WTC11 (cell line): ENCODE data around the gene RBMS1. TPM values are rescaled to one million over a fixed set of nuclear protein-coding genes. Genes with fewer than 3 reads are reported as not detected.
A peak's percentile ranks its signal among the peaks of the same experiment; 100 is the strongest.

ENCODE experiments used
- ATAC-seq: fragments of 200-7000 bp; cut with Tn5 transposase; 2 replicates; pipeline ENCODE4 v1.10.0; 2021; ENCODE audit warnings: mild to moderate bottlenecking, moderate library complexity
- CTCF ChIA-PET: fragments of 300-600 bp; sonication (Branson Sonifier 250); formaldehyde crosslinking; loops from one replicate; lab custom pipeline; 2021; ENCODE audit warnings: antibody characterized with exemption; lab: Charles Lee
- POLR2A ChIA-PET: fragments of 350-600 bp; sonication (Branson Sonifier 250); formaldehyde crosslinking; loops from one replicate; lab custom pipeline; 2021; ENCODE audit warnings: antibody characterized with exemption; lab: Charles Lee
- DNase-seq: peaks from one replicate; pipeline ENCODE4 v3.0.0; 2021; ENCODE audit warnings: low spot score
- H3K27ac Mint-ChIP-seq: 2 replicates; pipeline ENCODE4 v1.8.0; 2021; ENCODE audit warnings: mixed read lengths
- H3K27me3 Mint-ChIP-seq: 2 replicates; pipeline ENCODE4 v1.8.0; 2021; ENCODE audit warnings: low read depth, mild to moderate bottlenecking, moderate library complexity, mixed read lengths
- H3K36me3 Mint-ChIP-seq: 2 replicates; pipeline ENCODE4 v1.8.0; 2021; ENCODE audit warnings: mixed read lengths
- H3K4me1 Mint-ChIP-seq: 2 replicates; pipeline ENCODE4 v1.8.0; 2022; ENCODE audit warnings: mixed read lengths
- H3K4me3 Mint-ChIP-seq: 2 replicates; pipeline ENCODE4 v1.8.0; 2021; ENCODE audit warnings: mild to moderate bottlenecking, moderate library complexity, mixed read lengths
- H3K9me3 Mint-ChIP-seq: 2 replicates; pipeline ENCODE4 v1.8.0; 2021; ENCODE audit warnings: mixed read lengths
- ATF1 ChIP-seq: sonication (generic); formaldehyde crosslinking; IDR thresholded peaks from 2 replicates; pipeline ENCODE4 v1.8.1; 2023; ENCODE audit warnings: mild to moderate bottlenecking, moderate library complexity, missing genetic modification reagents
- CREM ChIP-seq: sonication (generic); formaldehyde crosslinking; IDR thresholded peaks from 2 replicates; pipeline ENCODE4 v1.8.1; 2022; ENCODE audit warnings: mild to moderate bottlenecking, missing genetic modification reagents, moderate library complexity
- ETV6 ChIP-seq: sonication (generic); formaldehyde crosslinking; IDR thresholded peaks from 2 replicates; pipeline ENCODE4 v1.8.1; 2022; ENCODE audit warnings: mild to moderate bottlenecking, missing genetic modification reagents
- FOXJ3 ChIP-seq: sonication (generic); formaldehyde crosslinking; IDR thresholded peaks from 2 replicates; pipeline ENCODE4 v1.9.0; 2021; ENCODE audit warnings: missing genetic modification reagents, mild to moderate bottlenecking, borderline replicate concordance
- GABPB1 ChIP-seq: sonication (generic); formaldehyde crosslinking; IDR thresholded peaks from 2 replicates; pipeline ENCODE4 v1.8.1; 2023; ENCODE audit warnings: mild to moderate bottlenecking, missing genetic modification reagents
- JAZF1 ChIP-seq: fragments of 250-450 bp; sonication (Bioruptor Pico); IDR thresholded peaks from 2 replicates; pipeline ENCODE4 v1.9.0; 2021; ENCODE audit warnings: moderate library complexity, mild to moderate bottlenecking, inconsistent platforms
- RORB ChIP-seq: fragments of 250-450 bp; sonication (Bioruptor Pico); IDR thresholded peaks from 2 replicates; pipeline ENCODE4 v1.9.0; 2021; ENCODE audit warnings: mild to moderate bottlenecking
- TEAD1 ChIP-seq: sonication (generic); formaldehyde crosslinking; IDR thresholded peaks from 2 replicates; pipeline ENCODE4 v1.8.0; 2022; ENCODE audit warnings: mild to moderate bottlenecking, missing genetic modification reagents
- ZNF219 ChIP-seq: sonication (generic); formaldehyde crosslinking; IDR thresholded peaks from 2 replicates; pipeline ENCODE4 v1.8.0; 2023; ENCODE audit warnings: missing genetic modification reagents, mild to moderate bottlenecking, borderline replicate concordance
- ZNF232 ChIP-seq: sonication (generic); formaldehyde crosslinking; IDR thresholded peaks from 2 replicates; pipeline ENCODE4 v1.8.0; 2022; ENCODE audit warnings: mild to moderate bottlenecking, missing genetic modification reagents
- ZNF317 ChIP-seq: sonication (generic); formaldehyde crosslinking; IDR thresholded peaks from 2 replicates; pipeline ENCODE4 v1.8.1; 2023; ENCODE audit warnings: low read depth, mild to moderate bottlenecking, moderate library complexity, missing genetic modification reagents, borderline replicate concordance
- total RNA-seq: library from RNA; stranded (reverse); gene quantifications from 3 replicates; pipeline ENCODE4 v1.2.3, GENCODE V29; 2021
- TF ChIP-seq, protein P1 (sequence below): sonication (generic); formaldehyde crosslinking; conservative IDR thresholded peaks from 2 replicates; pipeline ENCODE4 v1.8.1; 2022; ENCODE audit warnings: mild to moderate bottlenecking, missing genetic modification reagents
- TF ChIP-seq, protein P2 (sequence below): fragments of 250-450 bp; sonication (Bioruptor Pico); IDR thresholded peaks from 2 replicates; pipeline ENCODE4 v1.9.0; 2021; ENCODE audit warnings: moderate library complexity, mild to moderate bottlenecking, inconsistent platforms, borderline replicate concordance
- TF ChIP-seq, protein P3 (sequence below): sonication (generic); formaldehyde crosslinking; IDR thresholded peaks from 2 replicates; pipeline ENCODE4 v1.8.1; 2022; ENCODE audit warnings: mild to moderate bottlenecking, missing genetic modification reagents, moderate library complexity, borderline replicate concordance
- TF ChIP-seq, protein P4 (sequence below): sonication (generic); formaldehyde crosslinking; IDR thresholded peaks from 2 replicates; pipeline ENCODE4 v1.8.0; 2022; ENCODE audit warnings: mild to moderate bottlenecking, missing genetic modification reagents
- TF ChIP-seq, protein P5 (sequence below): sonication (generic); formaldehyde crosslinking; IDR thresholded peaks from 2 replicates; pipeline ENCODE4 v1.8.1; 2023; ENCODE audit warnings: mild to moderate bottlenecking, missing genetic modification reagents, borderline replicate concordance
- TF ChIP-seq, protein P6 (sequence below): fragments of 250-450 bp; sonication (Bioruptor Pico); IDR thresholded peaks from 2 replicates; pipeline ENCODE4 v1.8.0; 2021; ENCODE audit warnings: mild to moderate bottlenecking

The RBMS1 gene
- total RNA-seq, 1 experiment from 2014 or later: 56.3 TPM

DNA sequence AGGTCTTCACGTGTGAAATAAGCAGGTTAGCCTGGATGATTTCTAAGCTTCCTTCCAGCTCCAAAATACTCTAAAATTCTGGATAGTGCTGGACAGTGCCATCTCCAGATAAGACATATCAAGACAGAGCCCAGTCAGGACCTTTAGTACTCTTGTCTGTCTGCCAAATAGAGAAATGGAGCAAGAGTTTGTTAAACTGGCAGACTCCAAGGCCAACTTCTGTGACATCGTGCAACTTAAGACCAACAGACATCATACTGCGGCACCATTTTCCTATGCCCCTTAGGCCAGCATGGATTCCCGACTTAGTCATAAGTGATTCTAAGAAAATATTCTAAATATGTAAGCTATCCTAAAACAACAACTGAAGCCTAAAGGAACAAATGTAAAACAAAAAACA, 118.6 kb downstream of the RBMS1 start (continued):
- TF ChIP-seq, protein P1, sequence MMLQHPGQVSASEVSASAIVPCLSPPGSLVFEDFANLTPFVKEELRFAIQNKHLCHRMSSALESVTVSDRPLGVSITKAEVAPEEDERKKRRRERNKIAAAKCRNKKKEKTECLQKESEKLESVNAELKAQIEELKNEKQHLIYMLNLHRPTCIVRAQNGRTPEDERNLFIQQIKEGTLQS (CRISPR knock-in tag): no peak
- TF ChIP-seq ZNF232: no peak
- TF ChIP-seq RORB: no peak
- no peak for TF ChIP-seq ZNF219 (CRISPR knock-in tag)
- TF ChIP-seq, protein P2, sequence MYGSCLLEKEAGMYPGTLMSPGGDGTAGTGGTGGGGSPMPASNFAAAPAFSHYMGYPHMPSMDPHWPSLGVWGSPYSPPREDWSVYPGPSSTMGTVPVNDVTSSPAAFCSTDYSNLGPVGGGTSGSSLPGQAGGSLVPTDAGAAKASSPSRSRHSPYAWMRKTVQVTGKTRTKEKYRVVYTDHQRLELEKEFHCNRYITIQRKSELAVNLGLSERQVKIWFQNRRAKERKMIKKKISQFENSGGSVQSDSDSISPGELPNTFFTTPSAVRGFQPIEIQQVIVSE (CRISPR knock-in tag): no peak
- TF ChIP-seq, protein P3, sequence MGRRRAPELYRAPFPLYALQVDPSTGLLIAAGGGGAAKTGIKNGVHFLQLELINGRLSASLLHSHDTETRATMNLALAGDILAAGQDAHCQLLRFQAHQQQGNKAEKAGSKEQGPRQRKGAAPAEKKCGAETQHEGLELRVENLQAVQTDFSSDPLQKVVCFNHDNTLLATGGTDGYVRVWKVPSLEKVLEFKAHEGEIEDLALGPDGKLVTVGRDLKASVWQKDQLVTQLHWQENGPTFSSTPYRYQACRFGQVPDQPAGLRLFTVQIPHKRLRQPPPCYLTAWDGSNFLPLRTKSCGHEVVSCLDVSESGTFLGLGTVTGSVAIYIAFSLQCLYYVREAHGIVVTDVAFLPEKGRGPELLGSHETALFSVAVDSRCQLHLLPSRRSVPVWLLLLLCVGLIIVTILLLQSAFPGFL: no peak
- TF ChIP-seq, protein P4, sequence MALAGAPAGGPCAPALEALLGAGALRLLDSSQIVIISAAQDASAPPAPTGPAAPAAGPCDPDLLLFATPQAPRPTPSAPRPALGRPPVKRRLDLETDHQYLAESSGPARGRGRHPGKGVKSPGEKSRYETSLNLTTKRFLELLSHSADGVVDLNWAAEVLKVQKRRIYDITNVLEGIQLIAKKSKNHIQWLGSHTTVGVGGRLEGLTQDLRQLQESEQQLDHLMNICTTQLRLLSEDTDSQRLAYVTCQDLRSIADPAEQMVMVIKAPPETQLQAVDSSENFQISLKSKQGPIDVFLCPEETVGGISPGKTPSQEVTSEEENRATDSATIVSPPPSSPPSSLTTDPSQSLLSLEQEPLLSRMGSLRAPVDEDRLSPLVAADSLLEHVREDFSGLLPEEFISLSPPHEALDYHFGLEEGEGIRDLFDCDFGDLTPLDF (CRISPR knock-in tag): no peak
- no peak for TF ChIP-seq CREM
- TF ChIP-seq, protein P5, sequence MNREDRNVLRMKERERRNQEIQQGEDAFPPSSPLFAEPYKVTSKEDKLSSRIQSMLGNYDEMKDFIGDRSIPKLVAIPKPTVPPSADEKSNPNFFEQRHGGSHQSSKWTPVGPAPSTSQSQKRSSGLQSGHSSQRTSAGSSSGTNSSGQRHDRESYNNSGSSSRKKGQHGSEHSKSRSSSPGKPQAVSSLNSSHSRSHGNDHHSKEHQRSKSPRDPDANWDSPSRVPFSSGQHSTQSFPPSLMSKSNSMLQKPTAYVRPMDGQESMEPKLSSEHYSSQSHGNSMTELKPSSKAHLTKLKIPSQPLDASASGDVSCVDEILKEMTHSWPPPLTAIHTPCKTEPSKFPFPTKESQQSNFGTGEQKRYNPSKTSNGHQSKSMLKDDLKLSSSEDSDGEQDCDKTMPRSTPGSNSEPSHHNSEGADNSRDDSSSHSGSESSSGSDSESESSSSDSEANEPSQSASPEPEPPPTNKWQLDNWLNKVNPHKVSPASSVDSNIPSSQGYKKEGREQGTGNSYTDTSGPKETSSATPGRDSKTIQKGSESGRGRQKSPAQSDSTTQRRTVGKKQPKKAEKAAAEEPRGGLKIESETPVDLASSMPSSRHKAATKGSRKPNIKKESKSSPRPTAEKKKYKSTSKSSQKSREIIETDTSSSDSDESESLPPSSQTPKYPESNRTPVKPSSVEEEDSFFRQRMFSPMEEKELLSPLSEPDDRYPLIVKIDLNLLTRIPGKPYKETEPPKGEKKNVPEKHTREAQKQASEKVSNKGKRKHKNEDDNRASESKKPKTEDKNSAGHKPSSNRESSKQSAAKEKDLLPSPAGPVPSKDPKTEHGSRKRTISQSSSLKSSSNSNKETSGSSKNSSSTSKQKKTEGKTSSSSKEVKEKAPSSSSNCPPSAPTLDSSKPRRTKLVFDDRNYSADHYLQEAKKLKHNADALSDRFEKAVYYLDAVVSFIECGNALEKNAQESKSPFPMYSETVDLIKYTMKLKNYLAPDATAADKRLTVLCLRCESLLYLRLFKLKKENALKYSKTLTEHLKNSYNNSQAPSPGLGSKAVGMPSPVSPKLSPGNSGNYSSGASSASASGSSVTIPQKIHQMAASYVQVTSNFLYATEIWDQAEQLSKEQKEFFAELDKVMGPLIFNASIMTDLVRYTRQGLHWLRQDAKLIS (CRISPR knock-in tag): no peak

DNA sequence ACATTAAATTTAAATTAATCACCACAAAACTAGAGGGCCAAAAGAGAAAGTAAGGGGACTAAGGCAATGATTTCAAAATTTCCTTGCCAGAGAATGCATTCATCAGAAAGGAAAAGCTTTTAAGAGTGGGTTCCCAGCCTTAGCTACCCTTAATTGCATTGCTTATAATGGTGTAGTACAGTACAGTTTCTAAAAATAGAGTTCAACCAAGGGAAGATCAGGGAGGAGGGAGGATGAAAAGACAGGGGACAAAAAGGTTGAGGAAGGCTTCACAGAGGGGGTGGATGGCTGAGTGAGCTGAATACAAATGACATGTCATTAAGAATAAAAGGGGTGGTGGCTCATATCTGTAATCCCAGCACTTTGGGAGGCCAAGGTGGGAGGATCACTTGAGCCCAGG, 119.9 kb downstream of the RBMS1 start:
- ChIA-PET CTCF (interaction anchor here (1.4 kb wide), 1 partner anchor 56 kb away, joined by 5 read pairs; no protein-coding TSS in a partner anchor), POLR2A (no interaction called here)
- Mint-ChIP-seq H3K27me3 (no peaks in the 10 kb centered on the region), H3K27ac (peak overlapping the region; percentile 37), H3K4me3 (no peak overlapping the region), H3K9me3 (no peaks in the 10 kb centered on the region)
- TF ChIP-seq, protein P5 (CRISPR knock-in tag): no peak
- TF ChIP-seq GABPB1 (no peak), TEAD1 (CRISPR knock-in tag) (no peak), ATF1 (CRISPR knock-in tag) (no peak), ZNF317 (CRISPR knock-in tag) (no peak), FOXJ3 (no peak), ETV6 (CRISPR knock-in tag) (no peak), JAZF1 (CRISPR knock-in tag) (no peak)
- TF ChIP-seq, protein P6, sequence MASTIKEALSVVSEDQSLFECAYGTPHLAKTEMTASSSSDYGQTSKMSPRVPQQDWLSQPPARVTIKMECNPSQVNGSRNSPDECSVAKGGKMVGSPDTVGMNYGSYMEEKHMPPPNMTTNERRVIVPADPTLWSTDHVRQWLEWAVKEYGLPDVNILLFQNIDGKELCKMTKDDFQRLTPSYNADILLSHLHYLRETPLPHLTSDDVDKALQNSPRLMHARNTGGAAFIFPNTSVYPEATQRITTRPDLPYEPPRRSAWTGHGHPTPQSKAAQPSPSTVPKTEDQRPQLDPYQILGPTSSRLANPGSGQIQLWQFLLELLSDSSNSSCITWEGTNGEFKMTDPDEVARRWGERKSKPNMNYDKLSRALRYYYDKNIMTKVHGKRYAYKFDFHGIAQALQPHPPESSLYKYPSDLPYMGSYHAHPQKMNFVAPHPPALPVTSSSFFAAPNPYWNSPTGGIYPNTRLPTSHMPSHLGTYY (CRISPR knock-in tag): no peak
- TF ChIP-seq, protein P3: no peak
- TF ChIP-seq, all 79 proteins: peak for 0
- Mint-ChIP-seq H3K36me3 (no peaks in the 10 kb centered on the region), H3K4me1 (peaks cover 88% of the 10 kb centered on the region)
- ATAC-seq (no peak), DNase-seq (no peak)
